GM19395 (cell line): Measurements from ENCODE around the gene VAT1.
"Not testable (repeated sequence)": the region's sequence is repeated elsewhere in the genome, so short reads cannot be mapped to it uniquely, and the experiment has no call there.

Experiments
- ATAC-seq: cut with Tn5 transposase; IDR thresholded peaks from one replicate; pipeline ENCODE4 v1.9.1; 2021; ENCODE audit warnings: mild to moderate bottlenecking, moderate library complexity; ENCODE audit not compliant: unreplicated experiment

The VAT1 gene

DNA sequence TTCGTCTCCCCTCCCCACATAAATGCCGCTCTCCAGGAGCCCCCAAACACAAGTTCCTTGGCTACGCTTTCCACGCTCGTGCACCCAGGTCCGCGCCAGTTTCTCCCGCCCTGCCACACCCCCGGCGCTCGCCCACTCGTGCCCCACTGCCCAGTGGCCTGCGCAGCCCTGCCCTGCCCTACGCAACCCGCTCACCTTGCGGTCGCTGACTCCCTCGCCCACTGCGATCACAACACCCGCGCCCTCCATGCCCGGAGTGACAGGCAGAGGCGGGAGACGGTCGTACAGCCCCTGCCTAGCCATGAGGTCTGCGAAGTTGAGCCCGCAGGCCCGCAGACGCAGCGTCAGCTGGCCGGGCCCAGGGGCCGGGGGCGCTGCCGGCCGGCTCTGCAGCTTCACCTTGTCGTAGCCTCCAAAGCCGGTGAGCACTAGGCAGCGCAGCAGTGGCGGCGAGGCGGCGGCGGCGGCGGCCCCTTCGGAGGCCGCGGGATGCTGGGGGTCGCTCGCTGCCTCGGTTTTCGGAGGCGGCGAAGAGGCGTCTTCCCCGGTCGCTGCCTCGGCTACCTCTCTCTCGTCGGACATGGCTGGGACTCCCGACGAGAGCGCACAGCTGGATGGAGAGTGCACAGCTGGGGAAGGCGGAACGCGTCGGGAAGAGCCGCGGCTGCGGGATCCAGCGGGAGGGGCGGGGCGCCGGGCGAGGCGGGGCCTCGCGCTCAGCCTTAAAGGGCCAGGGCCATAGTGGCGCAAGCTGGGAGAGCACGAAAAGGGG lies at the start of gene VAT1:
TSS of gene VAT1 (minus strand) at position 645 of the 772 bp plus-strand sequence. CDS start at position 582, 63 bp downstream.
- ATAC-seq, result no peak

- no peak for ATAC-seq
Measured at GRCh38 chr17:43070872-43071271, 48.7 kb upstream of the VAT1 start.

DNA sequence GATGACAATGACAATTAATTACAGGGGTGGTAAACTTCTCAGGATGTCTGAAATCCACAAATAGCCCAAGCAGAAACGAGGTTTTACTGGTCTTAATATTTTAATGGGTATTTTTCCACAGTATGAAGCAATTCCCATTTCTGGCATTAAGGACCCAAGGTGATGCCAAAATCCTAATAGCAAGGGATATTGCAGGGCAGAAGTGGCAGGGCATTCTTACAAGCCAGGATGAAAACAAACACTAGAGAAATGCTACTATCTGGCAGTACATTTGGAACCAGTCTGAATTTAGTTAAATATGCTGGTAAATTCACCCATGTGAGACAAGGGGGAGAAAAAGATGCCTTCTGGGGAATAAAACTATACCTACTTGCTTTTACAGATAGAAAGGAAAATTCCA lies 48.1 kb upstream of the VAT1 start:
- no peak for ATAC-seq

- no peak for ATAC-seq
Measured at GRCh38 chr17:43069368-43069898, 47.2 kb upstream of the VAT1 start.

DNA sequence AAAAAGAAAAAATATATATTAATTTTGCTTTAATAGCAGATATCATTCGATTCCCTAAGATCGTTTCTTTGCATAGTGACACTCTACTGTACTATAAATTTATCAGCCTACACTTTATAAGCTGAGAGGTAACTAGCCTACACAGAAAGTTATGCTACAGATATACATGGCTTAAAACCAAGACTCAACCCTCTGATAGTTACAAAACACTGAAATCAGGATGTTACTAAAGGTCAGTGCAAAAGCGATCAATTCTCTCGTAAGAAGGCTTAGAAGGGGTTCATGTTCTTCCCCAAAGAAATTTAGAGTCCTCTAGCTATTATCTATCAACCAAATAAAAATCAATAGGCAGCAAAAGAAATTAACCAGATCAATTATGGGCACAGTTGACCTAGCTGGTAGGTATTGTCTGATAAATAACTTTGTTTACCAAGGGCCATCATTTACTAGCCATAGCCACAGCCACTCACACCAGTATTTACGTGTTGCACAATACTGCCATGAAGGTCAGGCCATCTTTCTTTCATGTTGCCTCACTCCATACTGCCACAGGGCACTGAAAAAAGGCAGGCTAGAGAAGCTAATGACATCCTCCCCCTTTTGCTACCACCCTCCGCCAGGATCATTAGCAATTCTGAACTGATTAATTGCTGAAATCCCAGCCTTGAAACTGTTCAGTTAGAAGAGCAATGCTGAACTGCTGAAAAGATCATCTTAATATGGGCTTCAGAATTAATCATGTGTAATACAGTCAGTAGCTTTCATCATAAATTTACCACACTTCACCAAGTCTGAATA lies 46.6 kb upstream of the VAT1 start:
- no peak for ATAC-seq

DNA sequence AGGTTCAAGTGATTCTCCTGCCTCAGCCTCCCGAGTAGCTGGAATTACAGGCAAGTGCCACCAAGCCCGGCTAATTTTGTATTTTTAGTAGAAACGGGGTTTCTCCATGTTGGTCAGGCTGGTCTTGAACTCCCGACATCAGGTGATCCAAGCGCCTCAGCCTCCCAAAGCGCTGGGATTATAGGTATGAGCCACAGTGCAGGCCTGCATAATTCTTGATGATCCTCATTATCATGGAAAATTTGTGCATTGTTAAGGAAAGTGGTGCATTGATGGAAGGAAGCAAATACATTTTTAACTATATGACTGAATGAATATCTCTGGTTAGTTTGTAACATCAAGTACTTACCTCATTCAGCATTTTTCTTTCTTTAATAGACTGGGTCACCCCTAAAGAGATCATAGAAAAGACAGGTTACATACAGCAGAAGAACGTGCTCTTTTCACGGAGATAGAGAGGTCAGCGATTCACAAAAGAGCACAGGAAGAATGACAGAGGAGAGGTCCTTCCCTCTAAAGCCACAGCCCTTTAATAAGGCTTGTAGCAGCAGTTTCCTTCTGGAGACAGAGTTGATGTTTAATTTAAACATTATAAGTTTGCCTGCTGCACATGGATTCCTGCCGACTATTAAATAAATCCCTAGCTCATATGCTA lies 40.9 kb upstream of the VAT1 start:
- ATAC-seq, result no peak

DNA sequence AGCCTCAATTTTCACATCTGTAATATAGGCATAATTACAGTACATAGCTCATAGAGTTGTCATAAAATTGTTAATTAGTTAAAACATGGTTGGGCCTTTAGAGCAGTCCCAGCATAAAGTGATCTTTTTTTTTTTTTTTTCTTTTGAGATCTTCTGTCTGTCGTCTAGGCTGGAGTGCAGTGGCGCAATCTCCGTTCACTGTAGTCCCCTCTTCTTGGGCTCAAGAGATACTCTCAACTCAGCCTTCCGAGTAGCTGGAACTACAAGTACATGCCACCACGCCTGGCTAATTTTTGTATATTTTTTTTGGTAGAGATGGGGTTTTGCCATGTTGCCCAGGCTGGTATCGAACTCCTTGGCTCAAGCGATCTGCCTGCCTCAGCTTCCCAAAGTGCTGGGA lies 33.9 kb upstream of the VAT1 start:
- no peak for ATAC-seq

DNA sequence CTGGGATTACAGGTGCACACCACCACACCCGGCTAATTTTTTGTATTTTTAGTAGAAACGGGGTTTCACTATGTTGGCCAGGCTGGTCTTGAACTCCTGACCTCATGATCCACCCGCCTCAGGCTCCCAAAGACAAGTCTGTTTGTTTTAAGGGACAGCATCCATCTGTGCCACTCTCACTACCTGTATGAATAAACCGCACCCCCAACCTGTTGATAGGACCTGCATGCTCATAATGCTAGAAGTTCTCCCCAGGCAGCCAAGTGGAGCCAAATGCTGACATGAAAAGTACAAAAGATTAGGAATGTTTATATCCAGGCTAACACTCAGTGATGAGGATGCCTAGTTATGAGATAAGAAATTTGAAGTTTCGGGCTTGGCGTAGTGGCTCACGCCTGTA lies 30.8 kb upstream of the VAT1 start:
- not testable (repeated sequence) for ATAC-seq

- ATAC-seq, result no peak
Measured at GRCh38 chr17:43051969-43052368, 29.8 kb upstream of the VAT1 start.

- no peak for ATAC-seq
Measured at GRCh38 chr17:43044024-43044423, 21.8 kb upstream of the VAT1 start.

DNA sequence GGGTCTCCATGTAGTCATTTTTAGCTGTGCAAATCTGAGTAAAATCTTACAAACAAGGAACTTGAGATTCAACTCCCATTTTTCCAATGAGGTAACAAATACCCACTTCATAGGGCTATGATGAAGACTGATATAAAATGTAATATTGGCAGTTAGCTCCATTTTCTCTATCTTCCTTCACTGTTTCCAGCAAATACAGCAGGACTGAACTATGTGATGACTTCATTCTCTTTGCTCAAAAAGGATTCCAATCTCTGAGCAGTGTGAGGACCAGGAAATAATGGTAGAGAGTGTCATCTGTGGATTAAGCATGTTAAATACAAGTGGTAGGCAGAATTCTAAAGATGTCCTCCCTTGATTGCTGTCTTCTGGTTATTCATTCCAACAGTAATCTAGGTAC lies 21.1 kb upstream of the VAT1 start:
- no peak for ATAC-seq

DNA sequence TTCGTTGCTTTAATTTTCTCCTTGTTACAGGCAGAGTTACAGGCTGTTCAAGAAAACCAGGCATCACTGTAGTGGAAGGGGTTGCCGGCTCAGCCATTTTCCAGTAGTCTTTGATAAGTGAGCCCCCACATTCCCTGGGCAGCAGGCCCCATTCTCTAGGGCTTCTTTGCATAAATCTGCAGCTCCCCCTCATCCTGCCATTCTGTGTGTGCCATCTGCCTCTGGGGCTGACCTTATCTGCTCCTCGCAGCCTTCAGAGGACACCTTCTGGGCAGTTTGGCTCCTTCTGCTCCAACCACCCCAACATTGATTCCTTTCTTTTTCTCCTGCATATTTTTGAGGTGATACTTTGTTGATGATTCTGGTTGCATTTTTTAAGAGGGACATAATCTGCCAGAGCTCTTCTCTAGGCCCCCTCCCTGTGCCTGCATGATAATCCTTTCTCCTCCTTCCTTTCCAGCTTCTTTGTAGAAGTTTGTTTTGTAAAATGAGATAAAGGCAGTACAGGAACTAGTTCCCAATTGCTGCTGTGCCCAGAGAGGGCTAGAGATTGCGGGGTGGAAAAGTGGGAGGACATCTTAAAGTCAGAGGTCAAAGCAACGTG lies 19.9 kb upstream of the VAT1 start:
- ATAC-seq, result no peak

- ATAC-seq, result no peak
Measured at GRCh38 chr17:43040655-43041054, 18.5 kb upstream of the VAT1 start.

- ATAC-seq, result no peak
Measured at GRCh38 chr17:43039646-43040045, 17.5 kb upstream of the VAT1 start.

GRCh38 chr17:43034894-43035293 lies 12.7 kb upstream of the VAT1 start:
- ATAC-seq, result no peak

DNA sequence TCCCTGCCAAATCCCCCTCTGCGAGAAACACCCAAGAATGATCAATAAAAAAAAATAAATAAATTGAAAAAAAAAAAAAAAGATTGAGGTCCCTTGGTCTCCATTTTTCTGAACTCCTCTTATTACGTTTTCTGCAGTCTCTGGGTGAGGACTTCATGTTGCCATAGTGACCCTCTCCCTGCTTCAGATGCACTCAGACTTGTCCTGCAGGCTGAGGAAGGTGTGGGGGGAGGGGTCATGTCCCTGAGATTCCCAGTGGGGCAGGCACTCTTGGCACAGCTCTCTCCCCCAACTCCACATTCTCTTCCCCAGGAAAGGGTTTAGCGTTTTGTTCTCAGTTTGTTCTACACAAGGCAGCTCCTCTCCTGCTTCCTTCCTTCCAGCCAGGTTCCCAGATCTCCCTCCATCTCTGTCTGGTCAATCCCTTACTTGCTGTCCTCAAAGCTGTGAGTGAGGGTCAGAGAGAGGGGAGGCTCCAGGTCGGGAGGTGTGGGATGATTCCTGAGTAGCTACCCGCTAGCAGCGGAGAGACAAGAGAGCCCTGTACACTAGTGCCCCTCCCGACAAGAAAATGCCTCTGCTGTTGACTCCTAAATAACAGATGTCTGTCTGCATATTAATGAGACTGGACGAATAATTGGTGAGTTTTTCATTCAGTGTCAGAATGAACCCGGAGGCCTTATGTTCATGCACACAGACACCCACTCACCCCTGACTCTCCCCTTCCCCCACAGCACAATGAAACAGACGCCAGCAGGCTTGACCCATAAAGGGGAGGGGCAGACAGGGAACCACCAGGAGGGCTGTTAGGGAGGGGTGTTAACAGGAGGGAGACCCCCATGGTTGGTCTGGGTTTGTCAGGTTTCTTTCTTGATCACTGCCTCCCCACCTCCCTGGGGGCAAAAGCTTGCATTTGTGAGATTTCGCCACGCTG lies 12.0 kb upstream of the VAT1 start:
- no peak for ATAC-seq

- ATAC-seq, result no peak
Measured at GRCh38 chr17:43031666-43032065, 9.5 kb upstream of the VAT1 start.

DNA sequence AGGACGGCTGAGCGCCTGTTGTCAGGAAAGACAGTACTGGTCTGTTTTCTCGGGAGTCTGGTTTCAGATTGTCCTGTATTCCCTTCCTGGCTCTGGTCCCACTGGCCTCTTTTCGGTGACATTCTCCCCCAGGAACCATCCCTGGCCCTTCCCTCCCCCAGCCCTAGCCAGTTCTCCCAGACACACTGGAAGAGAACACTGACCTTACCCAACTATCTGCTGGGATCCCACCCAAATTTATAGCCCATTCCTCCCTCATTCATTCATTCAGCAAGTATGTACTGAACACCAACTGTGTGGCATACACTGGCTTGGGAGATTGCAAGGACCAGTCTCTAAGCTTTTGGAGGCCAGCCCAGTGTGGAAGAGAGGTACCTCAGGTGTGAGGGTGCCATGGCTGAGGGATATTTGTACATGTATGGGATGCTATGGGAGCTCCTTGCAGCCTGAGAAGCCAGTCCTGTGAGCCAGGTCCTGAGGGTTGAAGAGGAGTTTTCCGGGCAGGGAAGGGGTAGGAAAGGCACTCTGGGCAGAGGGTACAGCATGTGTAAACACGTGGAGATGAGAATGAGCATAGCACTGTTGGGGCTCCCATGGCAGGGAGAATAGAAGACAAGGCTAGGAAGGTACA lies 8.1 kb upstream of the VAT1 start:
- ATAC-seq, result no peak

- no peak for ATAC-seq
Measured at GRCh38 chr17:43028221-43028861, 6.2 kb upstream of the VAT1 start.
